Thyroid gland (tissue), 4 donors: Measurements from ENCODE around the gene BRSK1.

Source experiments
- POLR2A ChIP-seq, 2 donors: fragments of 450-650 bp; IDR thresholded peaks; one replicate each; pipeline ENCODE4 v1.6.1; 2017; ENCODE audit warnings: antibody characterized with exemption in 2 of 2, mild to moderate bottlenecking in 2 of 2, moderate library complexity in 1 of 2
- TF ChIP-seq, protein P1 (sequence below), 6 experiments: fragments of 200-600 bp in 3 of 6; fragments of 450-650 bp in 3 of 6; sonication (generic) in 3 of 6; IDR thresholded peaks; one replicate each; pipeline ENCODE4 v1.5.1; 2016 to 2019; ENCODE audit warnings: antibody characterized with exemption in 6 of 6, mild to moderate bottlenecking in 2 of 6, inconsistent platforms in 1 of 6, moderate library complexity in 1 of 6

DNA sequence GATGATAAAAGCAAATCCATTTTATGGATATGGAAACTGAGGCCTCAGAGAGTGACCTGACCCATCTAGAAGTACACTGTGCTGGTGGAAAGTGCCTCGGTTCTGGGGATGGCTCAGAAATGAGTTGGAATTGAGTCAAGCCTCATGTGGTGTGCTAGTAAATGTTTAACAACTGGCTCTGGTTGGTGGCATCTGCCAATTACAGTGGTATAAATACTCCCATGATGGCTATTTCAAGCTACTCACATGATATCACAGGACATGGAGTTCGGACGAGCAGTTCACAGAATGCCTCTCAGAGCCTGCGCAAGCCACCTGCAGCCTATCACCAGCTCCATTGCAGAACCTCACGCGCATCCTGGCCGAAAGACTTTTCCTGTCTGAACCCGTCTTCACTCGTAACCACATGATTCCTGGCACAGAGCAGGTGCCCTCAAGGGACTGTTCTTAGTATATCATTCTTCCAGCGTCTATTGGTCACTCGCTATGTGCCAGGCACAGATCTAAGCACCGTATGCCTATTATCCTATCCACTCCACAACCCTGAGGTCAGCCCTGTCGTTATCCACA lies 32.2 kb downstream of the BRSK1 start:
- no peak for TF ChIP-seq POLR2A (IDR thresholded peaks at IDR 0.05)
- TF ChIP-seq, protein P1, sequence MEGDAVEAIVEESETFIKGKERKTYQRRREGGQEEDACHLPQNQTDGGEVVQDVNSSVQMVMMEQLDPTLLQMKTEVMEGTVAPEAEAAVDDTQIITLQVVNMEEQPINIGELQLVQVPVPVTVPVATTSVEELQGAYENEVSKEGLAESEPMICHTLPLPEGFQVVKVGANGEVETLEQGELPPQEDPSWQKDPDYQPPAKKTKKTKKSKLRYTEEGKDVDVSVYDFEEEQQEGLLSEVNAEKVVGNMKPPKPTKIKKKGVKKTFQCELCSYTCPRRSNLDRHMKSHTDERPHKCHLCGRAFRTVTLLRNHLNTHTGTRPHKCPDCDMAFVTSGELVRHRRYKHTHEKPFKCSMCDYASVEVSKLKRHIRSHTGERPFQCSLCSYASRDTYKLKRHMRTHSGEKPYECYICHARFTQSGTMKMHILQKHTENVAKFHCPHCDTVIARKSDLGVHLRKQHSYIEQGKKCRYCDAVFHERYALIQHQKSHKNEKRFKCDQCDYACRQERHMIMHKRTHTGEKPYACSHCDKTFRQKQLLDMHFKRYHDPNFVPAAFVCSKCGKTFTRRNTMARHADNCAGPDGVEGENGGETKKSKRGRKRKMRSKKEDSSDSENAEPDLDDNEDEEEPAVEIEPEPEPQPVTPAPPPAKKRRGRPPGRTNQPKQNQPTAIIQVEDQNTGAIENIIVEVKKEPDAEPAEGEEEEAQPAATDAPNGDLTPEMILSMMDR (IDR thresholded peaks at IDR 0.05) = no peak
